H1 (cell line): Measurements from ENCODE around the gene FECH. TPM values are rescaled to one million over a fixed set of nuclear protein-coding genes. Genes with fewer than 3 reads are reported as not detected.

Experiments
- CTCF ChIA-PET: fragments of 300-600 bp; sonication (Branson Sonifier 250); formaldehyde crosslinking; loops from one replicate; lab custom pipeline; 2021; ENCODE audit not compliant: partially characterized antibody; lab: Charles Lee
- POLR2A ChIA-PET: fragments of 300-600 bp; sonication (Branson Sonifier 250); formaldehyde crosslinking; loops from one replicate; lab custom pipeline; 2021; ENCODE audit warnings: inconsistent platforms; ENCODE audit not compliant: partially characterized antibody; lab: Charles Lee
- DNase-seq, 2 experiments: peaks; one replicate each; pipeline versions ENCODE4 v3.0.0 to v3.0.0-alpha.2; 2010 to 2022; ENCODE audit warnings: low spot score in 2 of 2, low read depth in 1 of 2, mixed read lengths in 1 of 2
- FAIRE-seq: peaks from 2 replicates; lab custom pipeline; 2011; peaks lifted over from hg19 to GRCh38; lab: Jason Lieb, UNC
- H2AFZ ChIP-seq: 2 replicates; pipeline ENCODE4 v1.8.1; 2012; ENCODE audit warnings: low read length, inconsistent platforms
- H2AK5ac ChIP-seq: 2 replicates; pipeline ENCODE4 v1.6.1; 2013; ENCODE audit warnings: low read depth, low read length
- H2BK120ac ChIP-seq: replicated peaks from 2 replicates; pipeline ENCODE3; 2013; ENCODE audit warnings: low read depth, low read length, inconsistent platforms
- H2BK12ac ChIP-seq: 2 replicates; pipeline ENCODE4 v1.6.1; 2013; ENCODE audit warnings: low read depth, low read length
- H2BK15ac ChIP-seq: 2 replicates; pipeline ENCODE4 v1.6.1; 2013; ENCODE audit warnings: low read length
- H2BK20ac ChIP-seq: 2 replicates; pipeline ENCODE4 v1.6.1; 2013; ENCODE audit warnings: low read length
- H2BK5ac ChIP-seq: 2 replicates; pipeline ENCODE4 v1.6.1; 2013; ENCODE audit warnings: low read depth, low read length
- H3K14ac ChIP-seq: 2 replicates; pipeline ENCODE4 v1.6.1; 2013; ENCODE audit warnings: inconsistent platforms; ENCODE audit not compliant: insufficient read length
- H3K18ac ChIP-seq: 2 replicates; pipeline ENCODE4 v1.6.1; 2013; ENCODE audit warnings: low read length; ENCODE audit errors: extremely low read depth
- H3K23ac ChIP-seq: 2 replicates; pipeline ENCODE4 v1.6.1; 2013; ENCODE audit warnings: inconsistent platforms; ENCODE audit not compliant: insufficient read length
- H3K23me2 ChIP-seq: 2 replicates; pipeline ENCODE4 v1.6.1; 2013; ENCODE audit warnings: low read depth, low read length
- H3K27ac ChIP-seq: 2 replicates; pipeline ENCODE4 v1.6.1; 2011; ENCODE audit warnings: low read depth, low read length, inconsistent platforms
- H3K27me3 ChIP-seq, 4 experiments: replicated peaks in 1 of 4; 1 replicate in 1 of 4; 2 replicates in 3 of 4; pipeline versions ENCODE4 v1.6.1 to v1.8.1; 2011 to 2013; ENCODE audit warnings: low read length in 3 of 4, mild to moderate bottlenecking in 3 of 4, inconsistent platforms in 2 of 4, mixed read lengths in 2 of 4, moderate library complexity in 1 of 4; ENCODE audit not compliant: control insufficient read depth in 3 of 4, insufficient read depth in 3 of 4; ENCODE audit errors: extremely low read depth in 1 of 4
- H3K36me3 ChIP-seq, 4 experiments: 2 replicates each; pipeline versions ENCODE4 v1.6.1 to v1.8.1; 2011 to 2013; ENCODE audit warnings: mild to moderate bottlenecking in 4 of 4, low read length in 3 of 4, moderate library complexity in 2 of 4, control low read depth in 1 of 4, inconsistent platforms in 1 of 4; ENCODE audit not compliant: insufficient read depth in 4 of 4, control insufficient read depth in 2 of 4
- H3K4ac ChIP-seq: replicated peaks from 2 replicates; pipeline ENCODE3; 2013; ENCODE audit warnings: low read length, low read depth, mixed read lengths, inconsistent platforms; ENCODE audit not compliant: insufficient read length
- H3K4me1 ChIP-seq, 4 experiments: replicated peaks in 1 of 4; 1 replicate in 1 of 4; 2 replicates in 3 of 4; pipeline versions ENCODE4 v1.6.1 to v1.8.1; 2011 to 2013; ENCODE audit warnings: low read length in 3 of 4, inconsistent platforms in 2 of 4, mixed read lengths in 1 of 4; ENCODE audit not compliant: insufficient read depth in 4 of 4, control insufficient read depth in 3 of 4
- H3K4me2 ChIP-seq, 2 experiments: 2 replicates each; pipeline versions ENCODE4 v1.6.1 to v1.8.1; 2011 to 2013; ENCODE audit warnings: low read depth in 2 of 2, low read length in 2 of 2, control low read depth in 1 of 2, inconsistent platforms in 1 of 2, mild to moderate bottlenecking in 1 of 2; ENCODE audit not compliant: insufficient read depth in 1 of 2
- H3K4me3 ChIP-seq, 4 experiments: fragments of 200-600, 300-600 bp in 1 of 4; sonication (generic), shearing (Covaris generic), sonication (Bioruptor Twin) in 1 of 4; 2 replicates each; pipeline versions ENCODE4 v1.5.1 to v1.8.1; 2011 to 2016; ENCODE audit warnings: low read length in 4 of 4, low read depth in 3 of 4, control low read depth in 2 of 4, inconsistent platforms in 2 of 4, mild to moderate bottlenecking in 2 of 4, mixed read lengths in 1 of 4, moderate library complexity in 1 of 4; ENCODE audit not compliant: insufficient read depth in 2 of 4; ENCODE audit errors: extremely low read depth in 1 of 4
- H3K56ac ChIP-seq: replicated peaks from 2 replicates; pipeline ENCODE3; 2013; ENCODE audit warnings: low read depth, mild to moderate bottlenecking, mixed read lengths, low read length, inconsistent platforms; ENCODE audit not compliant: insufficient read length
- H3K79me1 ChIP-seq: 2 replicates; pipeline ENCODE4 v1.6.1; 2013; ENCODE audit warnings: low read depth, low read length, control low read depth
- H3K79me2 ChIP-seq, 2 experiments: 2 replicates each; pipeline versions ENCODE4 v1.6.1 to v1.8.1; 2012 to 2013; ENCODE audit warnings: low read length in 2 of 2, mild to moderate bottlenecking in 2 of 2, inconsistent platforms in 1 of 2; ENCODE audit not compliant: insufficient read depth in 2 of 2, control insufficient read depth in 1 of 2
- H3K9ac ChIP-seq, 4 experiments: replicated peaks in 1 of 4; 1 replicate in 1 of 4; 2 replicates in 3 of 4; pipeline versions ENCODE4 v1.6.1 to v1.8.1; 2011 to 2013; ENCODE audit warnings: low read depth in 3 of 4, low read length in 3 of 4, control low read depth in 2 of 4, mild to moderate bottlenecking in 2 of 4, moderate library complexity in 2 of 4, inconsistent platforms in 1 of 4; ENCODE audit errors: extremely low read depth in 1 of 4
- H3K9me3 ChIP-seq, 2 experiments: 2 replicates each; pipeline versions ENCODE4 v1.6.1 to v1.8.1; 2012 to 2013; ENCODE audit warnings: mild to moderate bottlenecking in 2 of 2, moderate library complexity in 2 of 2, control low read depth in 1 of 2, inconsistent platforms in 1 of 2, low read depth in 1 of 2, low read length in 1 of 2, mixed read lengths in 1 of 2; ENCODE audit not compliant: insufficient read depth in 2 of 2
- H4K20me1 ChIP-seq, 2 experiments: replicated peaks in 1 of 2; 2 replicates each; pipeline versions ENCODE3 to v1.8.1; 2011 to 2013; ENCODE audit warnings: inconsistent platforms in 2 of 2, low read length in 2 of 2, mild to moderate bottlenecking in 1 of 2; ENCODE audit not compliant: insufficient read depth in 2 of 2, control insufficient read depth in 1 of 2
- H4K5ac ChIP-seq: 2 replicates; pipeline ENCODE4 v1.6.1; 2013; ENCODE audit warnings: low read length, low read depth, mixed read lengths, inconsistent platforms; ENCODE audit not compliant: insufficient read length
- H4K8ac ChIP-seq: 2 replicates; pipeline ENCODE4 v1.8.0; 2013; ENCODE audit warnings: mild to moderate bottlenecking, moderate library complexity, low read length, inconsistent platforms; ENCODE audit not compliant: insufficient read depth; ENCODE audit errors: extremely low read depth
- H4K91ac ChIP-seq: replicated peaks from 2 replicates; pipeline ENCODE3; 2013; ENCODE audit warnings: low read length, mixed read lengths, inconsistent platforms; ENCODE audit not compliant: insufficient read length
- JUND ChIP-seq: IDR thresholded peaks from 2 replicates; pipeline ENCODE4 v1.6.1; 2011; ENCODE audit warnings: mild to moderate bottlenecking, improper control_type of control experiment, low read length
- WGBS, 2 experiments: shearing (Covaris generic) in 1 of 2; methylation state at CpG; one replicate each; pipeline versions ENCODE4 v1.1.6 to v1.1.7; 2013 to 2015; ENCODE audit warnings: low lambda C conversion rate in 2 of 2, mixed read lengths in 2 of 2, inconsistent platforms in 1 of 2, low coverage in 1 of 2, missing lambda C conversion rate in 1 of 2; ENCODE audit not compliant: insufficient replicate concordance in 2 of 2, insufficient coverage in 1 of 2, insufficient read length in 1 of 2; ENCODE audit errors: extremely low coverage in 1 of 2, missing lambda C conversion rate in 1 of 2; 5-methylcytosine and 5-hydroxymethylcytosine counted together
- polyA plus RNA-seq, 7 experiments: library from polyadenylated mRNA; depleted of rRNA in 3 of 7; stranded (reverse) in 5 of 7; unstranded in 2 of 7; fragments of >200 nt in 5 of 7; fragments of 200-250 nt in 2 of 7; gene quantifications; 1 replicate in 5 of 7; 2 replicates in 1 of 7; 4 replicates in 1 of 7; pipeline versions ENCODE4 v1.2.1 to v1.2.3, GENCODE V29; 2011 to 2013; ENCODE audit warnings: missing spikeins in 2 of 7, mixed read lengths in 2 of 7
- total RNA-seq: library from RNA; stranded (reverse); fragmentation: NEBNext Ultra II Directional; extraction: Animal tissue kit (Norgen Biotek cat#: 25700); gene quantifications from 2 replicates; pipeline ENCODE4 v1.2.1, GENCODE V29; 2021

Gene FECH
- total and polyA plus RNA-seq, 2 of the 8 experiments (the other 6 are each of a cell fraction or from before 2014, with no cell fraction given), result 13.1 to 26.6 TPM

DNA sequence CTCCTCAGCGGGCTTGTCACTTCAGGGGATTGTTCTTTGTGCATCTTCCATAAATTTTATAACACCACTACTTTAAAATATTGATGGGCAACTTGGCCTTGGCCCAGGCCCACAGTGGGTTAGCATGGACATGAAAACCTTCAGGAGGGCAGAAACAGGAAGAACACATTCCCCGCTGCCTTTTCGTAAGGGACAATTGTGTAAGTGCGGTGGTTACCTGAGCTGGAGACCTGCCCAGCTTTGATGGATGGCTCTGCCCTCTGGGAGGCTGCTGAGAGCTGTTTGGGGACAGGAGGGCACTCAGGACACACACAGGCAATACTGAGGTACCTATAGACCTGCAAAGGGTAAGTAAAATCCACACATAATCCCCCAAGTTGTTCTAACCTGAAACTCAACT lies 46.8 kb downstream of the FECH start:
- no peaks in the 10 kb centered on the region for H3K27me3 ChIP-seq
- 97% methylated on average over 4 of the region's 4 CpGs; no CpG with 5 or more reads in 1 of the 2 experiments for WGBS, 2 experiments
- CTCF ChIA-PET, result interaction anchor here (1.6 kb wide), 1 partner anchor 41 kb away, joined by 3 read pairs; no protein-coding TSS in a partner anchor

More for the DNA sequence above, 46.8 kb downstream of the FECH start:
- no peaks in the 10 kb centered on the region for H3K79me1 ChIP-seq
- H2BK12ac ChIP-seq, result no peak overlapping the region
- FAIRE-seq, result no peak
- TF ChIP-seq JUND, result no peak
- no peak overlapping the region for H3K18ac ChIP-seq
- no peak overlapping the region for H3K4me2 ChIP-seq
- no peak overlapping the region for H3K4ac ChIP-seq
- no peak overlapping the region for H3K23ac ChIP-seq
- H2BK120ac ChIP-seq, result no peak overlapping the region
- H2BK20ac ChIP-seq, result no peak overlapping the region
- no peaks in the 10 kb centered on the region for H3K4me1 ChIP-seq
- no peak overlapping the region for H4K91ac ChIP-seq
- H3K79me2 ChIP-seq, result no peaks in the 10 kb centered on the region
- H3K4me3 ChIP-seq, result no peak overlapping the region
- H3K23me2 ChIP-seq, result no peaks in the 10 kb centered on the region
- H2AK5ac ChIP-seq, result no peak overlapping the region
- H4K8ac ChIP-seq, result no peak overlapping the region
- POLR2A ChIA-PET, result no interaction called here
- no peak overlapping the region for H3K56ac ChIP-seq
- H2BK5ac ChIP-seq, result no peak overlapping the region
- H3K9ac ChIP-seq, result no peak overlapping the region
- H3K27ac ChIP-seq, result no peak overlapping the region
- H3K36me3 ChIP-seq, result no peaks in the 10 kb centered on the region
- H4K20me1 ChIP-seq, result no peaks in the 10 kb centered on the region
- no peak overlapping the region for H2BK15ac ChIP-seq
- no peak overlapping the region for H2AFZ ChIP-seq
- no peak overlapping the region for H3K14ac ChIP-seq
- no peak for DNase-seq
- no peak overlapping the region for H4K5ac ChIP-seq
- no peaks in the 10 kb centered on the region for H3K9me3 ChIP-seq
